GM12878 (cell line): ENCODE results near the gene CBLB. TPM values are rescaled to one million over a fixed set of nuclear protein-coding genes. Genes with fewer than 3 reads are reported as not detected.

ENCODE experiments used
- ATAC-seq: fragments of 200-7000 bp; cut with Tn5 transposase; 3 replicates; pipeline ENCODE4 v1.9.1; 2020; ENCODE audit warnings: mild to moderate bottlenecking, moderate library complexity
- BruUV-seq: library from RNA; stranded (reverse); fragments of 400-500 nt; replicated peaks from 2 replicates; lab custom pipeline; 2021; lab: Mats Ljungman, UMichigan
- CTCF ChIA-PET: fragments of 300-600 bp; sonication (Branson Sonifier 250); formaldehyde crosslinking; extraction: SDS; loops from one replicate; lab custom pipeline; 2021; ENCODE audit warnings: inconsistent platforms; lab: Yijun Ruan, JAX
- POLR2A ChIA-PET: fragments of 350-600 bp; formaldehyde crosslinking; extraction: SDS; loops from one replicate; lab custom pipeline; 2021; ENCODE audit warnings: inconsistent platforms; lab: Charles Lee
- RAD21 ChIA-PET: fragments of 300-600 bp; sonication (Branson Sonifier 250); formaldehyde crosslinking; loops from one replicate; lab custom pipeline; 2023; ENCODE audit warnings: antibody characterized with exemption; ENCODE audit not compliant: unreplicated experiment; lab: Charles Lee
- SMC1A ChIA-PET: fragments of 300-600 bp; sonication (Branson Sonifier 250); formaldehyde crosslinking; loops from one replicate; lab custom pipeline; 2023; ENCODE audit not compliant: unreplicated experiment, uncharacterized antibody; lab: Charles Lee
- DNase-seq: peaks from one replicate; pipeline ENCODE4 v3.0.0-alpha.2; 2011; ENCODE audit warnings: low read depth, low spot score
- FAIRE-seq: peaks from 3 replicates; lab custom pipeline; 2011; peaks lifted over from hg19 to GRCh38; lab: Jason Lieb, UNC
- H2AFZ ChIP-seq: 2 replicates; pipeline ENCODE4 v1.6.0; 2011; ENCODE audit warnings: low read depth, low read length, control low read depth; ENCODE audit not compliant: control insufficient read depth
- H3K27ac ChIP-seq: 2 replicates; pipeline ENCODE4 v1.5.1; 2011; ENCODE audit warnings: control low read depth; ENCODE audit not compliant: control insufficient read depth, insufficient read depth
- H3K27me3 ChIP-seq, 2 experiments: replicated peaks in 1 of 2; 2 replicates each; pipeline versions ENCODE4 v1.6.0 to v1.6.1; 2011; ENCODE audit warnings: low read length in 1 of 2; ENCODE audit not compliant: control insufficient read depth in 2 of 2, insufficient read depth in 2 of 2
- H3K36me3 ChIP-seq, 2 experiments: 2 replicates each; pipeline ENCODE4 v1.5.1; 2011; ENCODE audit warnings: low read length in 1 of 2; ENCODE audit not compliant: control insufficient read depth in 2 of 2, insufficient read depth in 2 of 2
- H3K4me1 ChIP-seq: 2 replicates; pipeline ENCODE4 v1.6.1; 2011; ENCODE audit warnings: mild to moderate bottlenecking, low read length, moderate library complexity, mixed read lengths; ENCODE audit not compliant: control insufficient read depth, insufficient read depth
- H3K4me2 ChIP-seq: 2 replicates; pipeline ENCODE4 v1.6.0; 2011; ENCODE audit warnings: control low read depth; ENCODE audit not compliant: control insufficient read depth, insufficient read depth
- H3K4me3 ChIP-seq: fragments of 200-600 bp; sonication (generic); 2 replicates; pipeline ENCODE4 v1.5.1; 2016
- H3K79me2 ChIP-seq: 2 replicates; pipeline ENCODE4 v1.6.0; 2011; ENCODE audit warnings: low read length; ENCODE audit not compliant: control insufficient read depth, insufficient read depth
- H3K9ac ChIP-seq: 2 replicates; pipeline ENCODE4 v1.8.0; 2011; ENCODE audit warnings: low read length, control low read depth, mixed read lengths; ENCODE audit not compliant: control insufficient read depth, insufficient read depth
- H3K9me3 ChIP-seq: replicated peaks from 3 replicates; pipeline ENCODE4 v1.5.1; 2011; ENCODE audit warnings: mild to moderate bottlenecking, low read length; ENCODE audit not compliant: control insufficient read depth, insufficient read depth
- H4K20me1 ChIP-seq: 2 replicates; pipeline ENCODE4 v1.6.0; 2011; ENCODE audit not compliant: control insufficient read depth, insufficient read depth
- CREM ChIP-seq: IDR thresholded peaks from 2 replicates; pipeline ENCODE4 v1.6.1; 2014; ENCODE audit warnings: antibody characterized with exemption, low read depth
- CTCF ChIP-seq, 3 experiments: IDR thresholded peaks in 2 of 3; conservative IDR thresholded peaks in 1 of 3; 2 replicates each; pipeline ENCODE4 v1.5.1; 2011; ENCODE audit warnings: low read depth in 3 of 3, low read length in 3 of 3, mild to moderate bottlenecking in 3 of 3, control low read depth in 2 of 3, moderate library complexity in 2 of 3, inconsistent platforms in 1 of 3, mixed read lengths in 1 of 3; ENCODE audit not compliant: control insufficient read depth in 2 of 3, insufficient read depth in 1 of 3; ENCODE audit errors: extremely low read depth in 1 of 3
- HDAC6 ChIP-seq: fragments of 200-600 bp; sonication (generic); IDR thresholded peaks from one replicate; pipeline ENCODE4 v1.8.0; 2017; ENCODE audit warnings: antibody characterized with exemption; ENCODE audit not compliant: unreplicated experiment
- IRF4 ChIP-seq: IDR thresholded peaks from 2 replicates; pipeline ENCODE4 v1.6.1; 2011; ENCODE audit warnings: low read depth, low read length
- LARP7 ChIP-seq: fragments of 450-650 bp; IDR thresholded peaks from 2 replicates; pipeline ENCODE4 v1.6.1; 2017; ENCODE audit warnings: mild to moderate bottlenecking
- WGBS: methylation state at CpG from one replicate; pipeline ENCODE4 v1.1.6; 2016; ENCODE audit warnings: low lambda C conversion rate; ENCODE audit not compliant: insufficient replicate concordance, insufficient coverage; ENCODE audit errors: missing lambda C conversion rate; 5-methylcytosine and 5-hydroxymethylcytosine counted together
- in situ Hi-C: fragments of 300-500 bp; cut with MboI; formaldehyde crosslinking; loops from 9 replicates; pipeline ENCODE4 v1.14.3; 2018; ENCODE audit warnings: mixed read lengths
- intact Hi-C: fragments of 100-400 bp; cut with micrococcal nuclease; formaldehyde crosslinking; loops from one replicate; pipeline ENCODE4 v1.14.2; 2022; ENCODE audit not compliant: unreplicated experiment
- polyA plus RNA-seq, 11 experiments: library from polyadenylated mRNA; depleted of rRNA in 4 of 11; unstranded in 6 of 11; stranded (reverse) in 5 of 11; fragments of >200 nt; fragmentation: Nextera tagmentation in 4 of 11; fragmentation: Illumina TruSeq in 1 of 11; extraction: Ambion mirVana in 4 of 11; extraction: Trizol in 1 of 11; gene quantifications; 1 replicate in 1 of 11; 2 replicates in 10 of 11; pipeline versions ENCODE4 v1.2.1 to v1.2.3, GENCODE V29; 2011 to 2016; ENCODE audit warnings: inconsistent platforms in 2 of 11, missing spikeins in 2 of 11, low read depth in 1 of 11
- total RNA-seq, 4 experiments: library from RNA; depleted of rRNA in 3 of 4; stranded (reverse); fragments of >200 nt in 3 of 4; fragmentation: Illumina TruSeq in 1 of 4; extraction: Trizol in 1 of 4; gene quantifications; 2 replicates each; pipeline versions ENCODE4 v1.2.1 to v1.2.3, GENCODE V29; 2013 to 2021
- TF ChIP-seq, protein P1 (sequence below): IDR thresholded peaks from 2 replicates; pipeline ENCODE4 v1.6.1; 2011; ENCODE audit warnings: low read depth, mild to moderate bottlenecking, low read length, moderate library complexity, borderline replicate concordance; ENCODE audit errors: extremely low read depth

CBLB gene
- total and polyA plus RNA-seq, 10 of the 15 experiments (the other 5 are each of a cell fraction or from before 2014, with no cell fraction given) = 17.2 to 107 (median 41.9) TPM

GRCh38 chr3:105860641-105861040 lies 8.2 kb downstream of the CBLB start:
- Histone ChIP-seq H3K9me3 (peaks cover 4% of the 10 kb centered on the region), H3K4me2 (no peak overlapping the region), H3K79me2 (peaks cover 67% of the 10 kb centered on the region), H3K9ac (no peak overlapping the region), H3K27me3 (no peaks in the 10 kb centered on the region), H4K20me1 (no peaks in the 10 kb centered on the region)
- RAD21 ChIA-PET = interaction anchor here (1.7 to 10.0 kb wide), 3 partner anchors 20 to 324 kb away, joined by 4 to 119 read pairs (median 39); no protein-coding TSS in a partner anchor
- SMC1A ChIA-PET = interaction anchor here (0.8 to 6.5 kb wide), 10 partner anchors 9 to 440 kb away, joined by 3 to 101 read pairs (median 4); no protein-coding TSS in a partner anchor
- CTCF ChIA-PET = interaction anchor here (0.7 to 2.9 kb wide), 2 partner anchors 9 to 23 kb away, joined by 3 to 11 read pairs; no protein-coding TSS in a partner anchor
- no TSS peak for BruUV-seq
- WGBS = 95% methylated on average over 1 of the region's 1 CpG
- no peak for FAIRE-seq
- POLR2A ChIA-PET = interaction anchor here (0.6 to 1.0 kb wide), 2 partner anchors 16 to 328 kb away, joined by 3 read pairs; no protein-coding TSS in a partner anchor
- no peak for TF ChIP-seq CTCF (IDR thresholded peaks at IDR 0.05 in 2 of 3, conservative IDR thresholded peaks at IDR 0.05 in 1 of 3; ENCODE audit: control insufficient read depth in 2 of 3, extremely low read depth in 1 of 3, insufficient read depth in 1 of 3, low read depth in 3 of 3, low read length in 3 of 3)
- no peak for TF ChIP-seq CREM
- TF ChIP-seq HDAC6 = no peak
- no peak for TF ChIP-seq IRF4
- TF ChIP-seq LARP7 = no peak
- TF ChIP-seq, protein P1, sequence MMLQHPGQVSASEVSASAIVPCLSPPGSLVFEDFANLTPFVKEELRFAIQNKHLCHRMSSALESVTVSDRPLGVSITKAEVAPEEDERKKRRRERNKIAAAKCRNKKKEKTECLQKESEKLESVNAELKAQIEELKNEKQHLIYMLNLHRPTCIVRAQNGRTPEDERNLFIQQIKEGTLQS = no peak
- TF ChIP-seq, all 136 proteins: peak for 0
- H3K27ac ChIP-seq = no peak overlapping the region
- in situ Hi-C loops = loop anchor here (25.0 kb wide), 1 partner anchor 752 kb away; no protein-coding TSS in a partner anchor
- no peak overlapping the region for H3K4me3 ChIP-seq
- peaks cover 0 to 37% of the 10 kb centered on the region in 2 experiments; a peak in 3 of 4 replicates for H3K36me3 ChIP-seq
- H2AFZ ChIP-seq = no peak overlapping the region
- no peak for ATAC-seq
- DNase-seq = no peak
- H3K4me1 ChIP-seq = peaks cover 14% of the 10 kb centered on the region
- intact Hi-C loops = loop anchor here (5.0 to 10.0 kb wide), 3 partner anchors 58 to 564 kb away; no protein-coding TSS in a partner anchor
